K562 (cell line): ENCODE measurements around the gene EHBP1L1. TPM values are rescaled to one million over a fixed set of nuclear protein-coding genes. Genes with fewer than 3 reads are reported as not detected.

Experiments used
- COPS2 ChIP-seq: fragments of 450-650 bp; conservative IDR thresholded peaks from 2 replicates; pipeline ENCODE4 v1.6.1; 2016; ENCODE audit warnings: mild to moderate bottlenecking, moderate library complexity
- MECOM ChIP-seq: fragments of 250-450 bp; sonication (Bioruptor Pico); IDR thresholded peaks from 2 replicates; pipeline ENCODE4 v1.8.0; 2022; ENCODE audit warnings: inconsistent platforms
- ZBTB7A ChIP-seq: IDR thresholded peaks from 2 replicates; pipeline ENCODE4 v1.6.1; 2011; ENCODE audit warnings: low read depth, mild to moderate bottlenecking, low read length, moderate library complexity, borderline replicate concordance; ENCODE audit not compliant: control insufficient read depth
- ZNF707 ChIP-seq: fragments of 250-450 bp; sonication (Bioruptor Pico); conservative IDR thresholded peaks from 2 replicates; pipeline ENCODE4 v1.8.0; 2022; ENCODE audit warnings: inconsistent platforms, mild to moderate bottlenecking, moderate library complexity
- polyA plus RNA-seq, 8 experiments: library from polyadenylated mRNA; depleted of rRNA in 4 of 8; stranded (reverse) in 5 of 8; unstranded in 3 of 8; fragments of >200 nt; fragmentation: Nextera tagmentation in 2 of 8; fragmentation: Illumina TruSeq in 1 of 8; extraction: Ambion mirVana in 2 of 8; extraction: Trizol in 1 of 8; gene quantifications; 2 replicates each; pipeline versions ENCODE4 v1.2.1 to v1.2.3, GENCODE V29; 2011 to 2014; ENCODE audit warnings: inconsistent platforms in 1 of 8, missing spikeins in 1 of 8
- total RNA-seq, 7 experiments: library from RNA; depleted of rRNA in 6 of 7; stranded (reverse); fragments of >200 nt in 6 of 7; fragmentation: Illumina TruSeq in 2 of 7; extraction: Trizol in 2 of 7; gene quantifications; 2 replicates each; pipeline versions ENCODE4 v1.2.1 to v1.2.3, GENCODE V29; 2011 to 2021; ENCODE audit warnings: low replicate concordance in 1 of 7
- TF ChIP-seq, protein P1 (sequence below): fragments of 200-600 bp; sonication (generic); IDR thresholded peaks from one replicate; pipeline ENCODE4 v1.6.1; 2012; ENCODE audit warnings: mild to moderate bottlenecking, low read depth, low read length, inconsistent platforms
- TF ChIP-seq, protein P2 (sequence below): fragments of 250-450 bp; sonication (Bioruptor Pico); IDR thresholded peaks from 2 replicates; pipeline ENCODE4 v1.8.0; 2021; ENCODE audit warnings: moderate library complexity, mild to moderate bottlenecking, inconsistent platforms
- TF ChIP-seq, protein P3 (sequence below): fragments of 200-400 bp; formaldehyde crosslinking; IDR thresholded peaks from 2 replicates; pipeline ENCODE4 v1.6.1; 2017; ENCODE audit warnings: mild to moderate bottlenecking, low read depth, low read length, moderate library complexity

Gene EHBP1L1
- total and polyA plus RNA-seq, 9 of the 15 experiments (the other 6 are each of a cell fraction or from before 2014, with no cell fraction given): 0.03 to 87.1 (median 26.3) TPM

DNA sequence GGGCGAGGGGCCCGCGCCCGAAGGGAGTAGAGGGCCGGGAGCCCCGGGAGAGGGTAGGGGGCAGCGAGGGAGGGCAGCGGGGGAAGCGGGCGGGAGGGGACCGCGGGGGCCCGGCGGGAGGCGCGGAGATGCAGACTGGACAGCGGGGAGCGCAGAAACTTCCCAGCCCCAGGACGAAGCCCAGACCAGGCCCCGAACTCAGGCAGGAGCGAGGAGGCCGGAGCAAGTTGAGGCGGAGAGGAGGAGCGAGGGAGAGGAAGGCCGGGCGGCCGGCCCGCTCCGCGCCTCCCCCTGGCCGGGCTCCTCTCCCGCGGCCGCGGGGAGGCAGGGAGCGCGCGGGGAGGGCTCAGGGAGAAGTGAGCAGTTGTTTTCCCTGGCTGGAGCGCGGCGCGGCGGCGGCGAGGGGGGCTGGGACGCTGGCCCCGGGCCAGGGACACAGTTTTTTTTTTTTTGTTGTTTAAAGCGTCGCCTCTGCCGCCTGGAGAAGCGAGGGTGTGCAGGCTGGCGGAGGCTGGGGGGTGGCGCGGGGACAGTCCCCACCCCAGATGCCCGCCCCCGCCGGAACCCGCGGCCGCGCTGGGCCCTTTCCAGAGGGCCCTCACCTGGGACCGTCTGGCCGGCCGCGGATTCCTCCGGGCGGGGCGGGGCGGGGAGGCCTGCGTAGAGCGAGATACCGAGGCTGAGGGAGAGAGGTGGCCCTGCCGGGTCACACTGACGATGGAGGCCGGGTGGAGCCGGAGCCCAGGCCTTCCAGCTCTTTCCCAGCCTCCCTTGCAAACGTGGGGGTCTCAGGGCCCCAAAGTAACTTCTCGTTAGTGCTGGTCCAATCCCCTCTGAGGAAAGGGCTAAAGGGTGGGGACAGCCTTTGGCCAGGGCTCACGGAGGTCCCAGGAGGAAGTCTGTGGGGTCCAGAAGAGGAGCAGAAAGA is 17.6 kb upstream of the EHBP1L1 start, which contains the start of gene LTBP3 (continued):
- TF ChIP-seq, protein P1, sequence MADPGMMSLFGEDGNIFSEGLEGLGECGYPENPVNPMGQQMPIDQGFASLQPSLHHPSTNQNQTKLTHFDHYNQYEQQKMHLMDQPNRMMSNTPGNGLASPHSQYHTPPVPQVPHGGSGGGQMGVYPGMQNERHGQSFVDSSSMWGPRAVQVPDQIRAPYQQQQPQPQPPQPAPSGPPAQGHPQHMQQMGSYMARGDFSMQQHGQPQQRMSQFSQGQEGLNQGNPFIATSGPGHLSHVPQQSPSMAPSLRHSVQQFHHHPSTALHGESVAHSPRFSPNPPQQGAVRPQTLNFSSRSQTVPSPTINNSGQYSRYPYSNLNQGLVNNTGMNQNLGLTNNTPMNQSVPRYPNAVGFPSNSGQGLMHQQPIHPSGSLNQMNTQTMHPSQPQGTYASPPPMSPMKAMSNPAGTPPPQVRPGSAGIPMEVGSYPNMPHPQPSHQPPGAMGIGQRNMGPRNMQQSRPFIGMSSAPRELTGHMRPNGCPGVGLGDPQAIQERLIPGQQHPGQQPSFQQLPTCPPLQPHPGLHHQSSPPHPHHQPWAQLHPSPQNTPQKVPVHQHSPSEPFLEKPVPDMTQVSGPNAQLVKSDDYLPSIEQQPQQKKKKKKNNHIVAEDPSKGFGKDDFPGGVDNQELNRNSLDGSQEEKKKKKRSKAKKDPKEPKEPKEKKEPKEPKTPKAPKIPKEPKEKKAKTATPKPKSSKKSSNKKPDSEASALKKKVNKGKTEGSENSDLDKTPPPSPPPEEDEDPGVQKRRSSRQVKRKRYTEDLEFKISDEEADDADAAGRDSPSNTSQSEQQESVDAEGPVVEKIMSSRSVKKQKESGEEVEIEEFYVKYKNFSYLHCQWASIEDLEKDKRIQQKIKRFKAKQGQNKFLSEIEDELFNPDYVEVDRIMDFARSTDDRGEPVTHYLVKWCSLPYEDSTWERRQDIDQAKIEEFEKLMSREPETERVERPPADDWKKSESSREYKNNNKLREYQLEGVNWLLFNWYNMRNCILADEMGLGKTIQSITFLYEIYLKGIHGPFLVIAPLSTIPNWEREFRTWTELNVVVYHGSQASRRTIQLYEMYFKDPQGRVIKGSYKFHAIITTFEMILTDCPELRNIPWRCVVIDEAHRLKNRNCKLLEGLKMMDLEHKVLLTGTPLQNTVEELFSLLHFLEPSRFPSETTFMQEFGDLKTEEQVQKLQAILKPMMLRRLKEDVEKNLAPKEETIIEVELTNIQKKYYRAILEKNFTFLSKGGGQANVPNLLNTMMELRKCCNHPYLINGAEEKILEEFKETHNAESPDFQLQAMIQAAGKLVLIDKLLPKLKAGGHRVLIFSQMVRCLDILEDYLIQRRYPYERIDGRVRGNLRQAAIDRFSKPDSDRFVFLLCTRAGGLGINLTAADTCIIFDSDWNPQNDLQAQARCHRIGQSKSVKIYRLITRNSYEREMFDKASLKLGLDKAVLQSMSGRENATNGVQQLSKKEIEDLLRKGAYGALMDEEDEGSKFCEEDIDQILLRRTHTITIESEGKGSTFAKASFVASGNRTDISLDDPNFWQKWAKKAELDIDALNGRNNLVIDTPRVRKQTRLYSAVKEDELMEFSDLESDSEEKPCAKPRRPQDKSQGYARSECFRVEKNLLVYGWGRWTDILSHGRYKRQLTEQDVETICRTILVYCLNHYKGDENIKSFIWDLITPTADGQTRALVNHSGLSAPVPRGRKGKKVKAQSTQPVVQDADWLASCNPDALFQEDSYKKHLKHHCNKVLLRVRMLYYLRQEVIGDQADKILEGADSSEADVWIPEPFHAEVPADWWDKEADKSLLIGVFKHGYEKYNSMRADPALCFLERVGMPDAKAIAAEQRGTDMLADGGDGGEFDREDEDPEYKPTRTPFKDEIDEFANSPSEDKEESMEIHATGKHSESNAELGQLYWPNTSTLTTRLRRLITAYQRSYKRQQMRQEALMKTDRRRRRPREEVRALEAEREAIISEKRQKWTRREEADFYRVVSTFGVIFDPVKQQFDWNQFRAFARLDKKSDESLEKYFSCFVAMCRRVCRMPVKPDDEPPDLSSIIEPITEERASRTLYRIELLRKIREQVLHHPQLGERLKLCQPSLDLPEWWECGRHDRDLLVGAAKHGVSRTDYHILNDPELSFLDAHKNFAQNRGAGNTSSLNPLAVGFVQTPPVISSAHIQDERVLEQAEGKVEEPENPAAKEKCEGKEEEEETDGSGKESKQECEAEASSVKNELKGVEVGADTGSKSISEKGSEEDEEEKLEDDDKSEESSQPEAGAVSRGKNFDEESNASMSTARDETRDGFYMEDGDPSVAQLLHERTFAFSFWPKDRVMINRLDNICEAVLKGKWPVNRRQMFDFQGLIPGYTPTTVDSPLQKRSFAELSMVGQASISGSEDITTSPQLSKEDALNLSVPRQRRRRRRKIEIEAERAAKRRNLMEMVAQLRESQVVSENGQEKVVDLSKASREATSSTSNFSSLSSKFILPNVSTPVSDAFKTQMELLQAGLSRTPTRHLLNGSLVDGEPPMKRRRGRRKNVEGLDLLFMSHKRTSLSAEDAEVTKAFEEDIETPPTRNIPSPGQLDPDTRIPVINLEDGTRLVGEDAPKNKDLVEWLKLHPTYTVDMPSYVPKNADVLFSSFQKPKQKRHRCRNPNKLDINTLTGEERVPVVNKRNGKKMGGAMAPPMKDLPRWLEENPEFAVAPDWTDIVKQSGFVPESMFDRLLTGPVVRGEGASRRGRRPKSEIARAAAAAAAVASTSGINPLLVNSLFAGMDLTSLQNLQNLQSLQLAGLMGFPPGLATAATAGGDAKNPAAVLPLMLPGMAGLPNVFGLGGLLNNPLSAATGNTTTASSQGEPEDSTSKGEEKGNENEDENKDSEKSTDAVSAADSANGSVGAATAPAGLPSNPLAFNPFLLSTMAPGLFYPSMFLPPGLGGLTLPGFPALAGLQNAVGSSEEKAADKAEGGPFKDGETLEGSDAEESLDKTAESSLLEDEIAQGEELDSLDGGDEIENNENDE: no peak
- TF ChIP-seq ZBTB7A: peak; percentile 62; the same call in 1 of the 2 replicates
- TF ChIP-seq MECOM (CRISPR knock-in tag): no peak
- no peak for TF ChIP-seq ZNF707 (CRISPR knock-in tag)
- TF ChIP-seq COPS2: no peak
- TF ChIP-seq, protein P2, sequence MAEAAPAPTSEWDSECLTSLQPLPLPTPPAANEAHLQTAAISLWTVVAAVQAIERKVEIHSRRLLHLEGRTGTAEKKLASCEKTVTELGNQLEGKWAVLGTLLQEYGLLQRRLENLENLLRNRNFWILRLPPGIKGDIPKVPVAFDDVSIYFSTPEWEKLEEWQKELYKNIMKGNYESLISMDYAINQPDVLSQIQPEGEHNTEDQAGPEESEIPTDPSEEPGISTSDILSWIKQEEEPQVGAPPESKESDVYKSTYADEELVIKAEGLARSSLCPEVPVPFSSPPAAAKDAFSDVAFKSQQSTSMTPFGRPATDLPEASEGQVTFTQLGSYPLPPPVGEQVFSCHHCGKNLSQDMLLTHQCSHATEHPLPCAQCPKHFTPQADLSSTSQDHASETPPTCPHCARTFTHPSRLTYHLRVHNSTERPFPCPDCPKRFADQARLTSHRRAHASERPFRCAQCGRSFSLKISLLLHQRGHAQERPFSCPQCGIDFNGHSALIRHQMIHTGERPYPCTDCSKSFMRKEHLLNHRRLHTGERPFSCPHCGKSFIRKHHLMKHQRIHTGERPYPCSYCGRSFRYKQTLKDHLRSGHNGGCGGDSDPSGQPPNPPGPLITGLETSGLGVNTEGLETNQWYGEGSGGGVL (CRISPR knock-in tag): no peak
- TF ChIP-seq, protein P3, sequence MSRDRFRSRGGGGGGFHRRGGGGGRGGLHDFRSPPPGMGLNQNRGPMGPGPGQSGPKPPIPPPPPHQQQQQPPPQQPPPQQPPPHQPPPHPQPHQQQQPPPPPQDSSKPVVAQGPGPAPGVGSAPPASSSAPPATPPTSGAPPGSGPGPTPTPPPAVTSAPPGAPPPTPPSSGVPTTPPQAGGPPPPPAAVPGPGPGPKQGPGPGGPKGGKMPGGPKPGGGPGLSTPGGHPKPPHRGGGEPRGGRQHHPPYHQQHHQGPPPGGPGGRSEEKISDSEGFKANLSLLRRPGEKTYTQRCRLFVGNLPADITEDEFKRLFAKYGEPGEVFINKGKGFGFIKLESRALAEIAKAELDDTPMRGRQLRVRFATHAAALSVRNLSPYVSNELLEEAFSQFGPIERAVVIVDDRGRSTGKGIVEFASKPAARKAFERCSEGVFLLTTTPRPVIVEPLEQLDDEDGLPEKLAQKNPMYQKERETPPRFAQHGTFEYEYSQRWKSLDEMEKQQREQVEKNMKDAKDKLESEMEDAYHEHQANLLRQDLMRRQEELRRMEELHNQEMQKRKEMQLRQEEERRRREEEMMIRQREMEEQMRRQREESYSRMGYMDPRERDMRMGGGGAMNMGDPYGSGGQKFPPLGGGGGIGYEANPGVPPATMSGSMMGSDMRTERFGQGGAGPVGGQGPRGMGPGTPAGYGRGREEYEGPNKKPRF: no peak
